Hepatocyte (in vitro differentiated cells): Measurements from ENCODE around the gene RND3.

Experiments used
- EZH2 ChIP-seq: fragments of 200-600 bp; sonication (generic); IDR thresholded peaks from 2 replicates; pipeline ENCODE4 v1.6.1; 2016; ENCODE audit warnings: antibody characterized with exemption, mild to moderate bottlenecking, borderline replicate concordance
- EZH2phosphoT487 ChIP-seq: fragments of 200-600 bp; sonication (generic); IDR thresholded peaks from one replicate; pipeline ENCODE4 v1.6.1; 2018; ENCODE audit warnings: antibody characterized with exemption, mild to moderate bottlenecking, low read depth, moderate library complexity; ENCODE audit not compliant: unreplicated experiment, severe bottlenecking
- TF ChIP-seq, protein P1 (sequence below): fragments of 200-600 bp; sonication (generic); IDR thresholded peaks from 2 replicates; pipeline ENCODE4 v1.5.1; 2016; ENCODE audit warnings: antibody characterized with exemption, mild to moderate bottlenecking; ENCODE audit not compliant: poor library complexity

DNA sequence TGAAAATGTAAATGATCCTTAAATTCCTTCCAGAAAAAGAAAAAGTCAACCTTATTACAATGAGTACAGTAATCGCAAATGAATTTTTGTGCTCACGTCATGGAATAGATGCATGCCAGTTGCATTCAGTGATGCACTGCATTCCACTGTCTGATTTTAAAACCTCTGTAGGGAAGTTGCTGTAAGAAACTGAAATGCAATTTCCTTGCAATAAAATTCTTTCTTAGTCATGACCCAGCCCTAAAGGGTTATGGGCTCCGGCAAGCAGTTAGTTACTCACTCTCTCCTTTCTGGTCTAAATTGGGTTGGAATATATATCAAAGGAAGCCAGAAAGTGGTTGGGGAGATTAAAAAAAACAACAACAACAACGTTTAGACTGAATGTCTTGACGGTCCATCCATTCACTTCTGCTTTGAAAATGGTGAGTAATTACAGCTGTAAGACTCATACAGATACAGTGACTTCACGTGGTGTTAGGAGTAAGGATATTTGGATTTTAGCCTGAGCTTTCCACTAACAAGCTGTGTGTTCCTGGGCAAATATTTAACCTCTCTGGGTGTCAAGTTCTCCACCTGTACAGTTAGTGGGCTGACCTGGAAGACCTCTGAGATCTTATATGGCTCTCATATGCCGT lies 8.6 kb upstream of the RND3 start:
- TF ChIP-seq, protein P1, sequence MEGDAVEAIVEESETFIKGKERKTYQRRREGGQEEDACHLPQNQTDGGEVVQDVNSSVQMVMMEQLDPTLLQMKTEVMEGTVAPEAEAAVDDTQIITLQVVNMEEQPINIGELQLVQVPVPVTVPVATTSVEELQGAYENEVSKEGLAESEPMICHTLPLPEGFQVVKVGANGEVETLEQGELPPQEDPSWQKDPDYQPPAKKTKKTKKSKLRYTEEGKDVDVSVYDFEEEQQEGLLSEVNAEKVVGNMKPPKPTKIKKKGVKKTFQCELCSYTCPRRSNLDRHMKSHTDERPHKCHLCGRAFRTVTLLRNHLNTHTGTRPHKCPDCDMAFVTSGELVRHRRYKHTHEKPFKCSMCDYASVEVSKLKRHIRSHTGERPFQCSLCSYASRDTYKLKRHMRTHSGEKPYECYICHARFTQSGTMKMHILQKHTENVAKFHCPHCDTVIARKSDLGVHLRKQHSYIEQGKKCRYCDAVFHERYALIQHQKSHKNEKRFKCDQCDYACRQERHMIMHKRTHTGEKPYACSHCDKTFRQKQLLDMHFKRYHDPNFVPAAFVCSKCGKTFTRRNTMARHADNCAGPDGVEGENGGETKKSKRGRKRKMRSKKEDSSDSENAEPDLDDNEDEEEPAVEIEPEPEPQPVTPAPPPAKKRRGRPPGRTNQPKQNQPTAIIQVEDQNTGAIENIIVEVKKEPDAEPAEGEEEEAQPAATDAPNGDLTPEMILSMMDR, result no peak
- TF ChIP-seq EZH2 (no peak), EZH2phosphoT487 (no peak)
